Breast epithelium (tissue), 4 donors: ENCODE results near the gene TMEM191C. TPM values are rescaled to one million over a fixed set of nuclear protein-coding genes. Genes with fewer than 3 reads are reported as not detected.
"Not testable (repeated sequence)": the region's sequence is repeated elsewhere in the genome, so short reads cannot be mapped to it uniquely, and the experiment has no call there.

Experiments used
- DNase-seq, 2 donors: peaks; one replicate each; pipeline ENCODE4 v3.0.0-alpha.2; 2019; ENCODE audit warnings: low spot score in 2 of 2
- H3K27ac ChIP-seq, 2 donors: fragments of 200-600 bp; sonication (generic) in 1 of 2; one replicate each; pipeline ENCODE4 v1.5.1; 2016 to 2019; ENCODE audit warnings: mild to moderate bottlenecking in 1 of 2
- H3K27me3 ChIP-seq, 2 donors: fragments of 200-600 bp; sonication (generic) in 1 of 2; one replicate each; pipeline versions ENCODE4 v1.5.1 to v1.6.0; 2017 to 2019; ENCODE audit warnings: control low read depth in 1 of 2, mild to moderate bottlenecking in 1 of 2
- H3K36me3 ChIP-seq: fragments of 200-600 bp; one replicate; pipeline ENCODE4 v1.5.1; 2019
- H3K4me1 ChIP-seq, 2 donors: fragments of 200-600 bp; sonication (generic); one replicate each; pipeline ENCODE4 v1.5.1; 2016 to 2019; ENCODE audit warnings: control low read depth in 1 of 2
- H3K4me3 ChIP-seq, 3 donors: fragments of 200-600 bp; sonication (generic); 1 replicate in 2 of 3; 2 replicates in 1 of 3; pipeline ENCODE4 v1.5.1; 2016 to 2019; ENCODE audit warnings: mild to moderate bottlenecking in 3 of 3, moderate library complexity in 2 of 3
- H3K9me3 ChIP-seq, 2 donors: fragments of 200-600 bp; sonication (generic) in 1 of 2; one replicate each; pipeline ENCODE4 v1.5.1; 2016 to 2019; ENCODE audit warnings: control low read depth in 1 of 2
- intact Hi-C: fragments of 100-400 bp; cut with DNase I; formaldehyde crosslinking; loops from one replicate; pipeline ENCODE4 v1.15.1; 2023; ENCODE audit warnings: low total_unique reads
- total RNA-seq, 3 donors: library from RNA; depleted of rRNA; stranded (reverse); fragments of >200 nt; gene quantifications; one replicate each; pipeline ENCODE4 v1.1.0, GENCODE V29; 2016

The TMEM191C gene
- total RNA-seq, 3 donors from 2014 or later: 1.0 to 1.3 TPM; not detected in 1

GRCh38 chr22:21516970-21517764, 50.0 kb downstream of the TMEM191C start:
- DNase-seq: peak in 1 of 2 donors; percentile 26

More at GRCh38 chr22:21516970-21517764, 50.0 kb downstream of the TMEM191C start:
- H3K27ac ChIP-seq, H3K9me3 ChIP-seq, intact Hi-C loops, H3K4me1 ChIP-seq, H3K36me3 ChIP-seq, H3K27me3 ChIP-seq: not testable (repeated sequence)
- H3K4me3 ChIP-seq: peak overlapping the region in 1 of 3 donors; percentile 28

Other genes starting within 250 kb of the TMEM191C start
- gene RIMBP3B, start 83.6 kb upstream of the TMEM191C start, total RNA-seq: under 1 TPM in 1 of 3 donors, not detected in 2; 0.16 TPM
- 1 to 10 TPM; 2.9 to 3.4 (median 3.3) TPM for gene HIC2, start 50.0 kb upstream of the TMEM191C start, total RNA-seq
- gene RIMBP3C, start 84.1 kb downstream of the TMEM191C start, total RNA-seq: under 1 TPM in 1 of 3 donors, not detected in 2; 0.15 TPM
- 10 to 100 TPM; 34.1 to 40.8 (median 38.3) TPM for gene UBE2L3, start 100.3 kb downstream of the TMEM191C start, total RNA-seq
- 10 to 100 TPM; 15.4 to 33.2 (median 28.2) TPM for gene YDJC, start 162.6 kb downstream of the TMEM191C start, total RNA-seq
- gene CCDC116, start 165.4 kb downstream of the TMEM191C start, total RNA-seq: under 1 TPM in 2 of 3 donors, not detected in 1; 0.15 to 0.33 TPM
- 10 to 100 TPM; 23.1 to 50.1 (median 26.6) TPM for gene SDF2L1, start 174.9 kb downstream of the TMEM191C start, total RNA-seq
- 10 to 100 TPM; 23.5 to 45.6 (median 39.4) TPM for gene PPIL2, start 198.6 kb downstream of the TMEM191C start, total RNA-seq